HEK293 (cell line): ENCODE measurements around the gene DLG1.

Experiments
- CTCF ChIA-PET: fragments of 350-600 bp; formaldehyde crosslinking; extraction: SDS; loops from one replicate; lab custom pipeline; 2021; ENCODE audit warnings: antibody characterized with exemption; lab: Yijun Ruan, JAX
- POLR2A ChIA-PET: fragments of 300-600 bp; formaldehyde crosslinking; extraction: SDS; loops from one replicate; lab custom pipeline; 2020; ENCODE audit warnings: antibody characterized with exemption, inconsistent platforms; lab: Yijun Ruan, JAX
- H3K27ac ChIP-seq: fragments of 200-500 bp; sonication (Bioruptor generic); 2 replicates; pipeline ENCODE4 v1.5.1; 2014; ENCODE audit warnings: low read depth, low read length, control low read depth, inconsistent platforms; ENCODE audit errors: extremely low read depth
- H3K36me3 ChIP-seq, 2 experiments: fragments of 200-500 bp in 1 of 2; sonication (Bioruptor generic) in 1 of 2; 1 replicate in 1 of 2; 2 replicates in 1 of 2; pipeline ENCODE4 v1.5.1; 2014 to 2017; ENCODE audit warnings: inconsistent platforms in 2 of 2, low read length in 2 of 2; ENCODE audit not compliant: control insufficient read depth in 2 of 2, insufficient read depth in 1 of 2
- H3K4me1 ChIP-seq: fragments of 200-500 bp; sonication (Bioruptor generic); 2 replicates; pipeline ENCODE4 v1.5.1; 2014; ENCODE audit warnings: mild to moderate bottlenecking, low read length, inconsistent platforms; ENCODE audit not compliant: control insufficient read depth, insufficient read depth
- H3K4me3 ChIP-seq: 2 replicates; pipeline ENCODE4 v1.5.1; 2011; ENCODE audit warnings: low read depth, mild to moderate bottlenecking, control low read depth, low read length, moderate library complexity
- H3K9me3 ChIP-seq: fragments of 200-500 bp; sonication (Bioruptor generic); 2 replicates; pipeline ENCODE4 v1.5.1; 2014; ENCODE audit warnings: low read depth, low read length, inconsistent platforms; ENCODE audit not compliant: control insufficient read depth, insufficient read depth
- GLI4 ChIP-seq: fragments of 450-650 bp; formaldehyde crosslinking; IDR thresholded peaks from 2 replicates; pipeline ENCODE4 v1.5.1; 2016; ENCODE audit warnings: missing biosample characterization, missing genetic modification characterization
- HOXA7 ChIP-seq: sonication (generic); formaldehyde crosslinking; IDR thresholded peaks from 2 replicates; pipeline ENCODE4 v1.8.1; 2022; ENCODE audit warnings: missing genetic modification reagents, borderline replicate concordance
- KLF1 ChIP-seq: fragments of 450-650 bp; formaldehyde crosslinking; IDR thresholded peaks from 2 replicates; pipeline ENCODE4 v1.5.1; 2016; ENCODE audit warnings: missing biosample characterization, missing genetic modification characterization
- KLF8 ChIP-seq: fragments of 450-650 bp; formaldehyde crosslinking; IDR thresholded peaks from 2 replicates; pipeline ENCODE4 v1.5.1; 2016; ENCODE audit warnings: missing biosample characterization, missing genetic modification characterization
- KLF9 ChIP-seq: fragments of 450-650 bp; formaldehyde crosslinking; IDR thresholded peaks from 2 replicates; pipeline ENCODE4 v1.5.1; 2016; ENCODE audit warnings: missing biosample characterization, missing genetic modification characterization, low read depth
- MEIS1 ChIP-seq: sonication (generic); formaldehyde crosslinking; IDR thresholded peaks from 2 replicates; pipeline ENCODE4 v1.8.1; 2022; ENCODE audit warnings: missing genetic modification reagents, mild to moderate bottlenecking, borderline replicate concordance
- ZFHX2 ChIP-seq: fragments of 450-650 bp; formaldehyde crosslinking; conservative IDR thresholded peaks from 2 replicates; pipeline ENCODE4 v1.5.1; 2016; ENCODE audit warnings: missing biosample characterization, missing genetic modification characterization
- ZFP3 ChIP-seq: fragments of 450-650 bp; formaldehyde crosslinking; IDR thresholded peaks from 2 replicates; pipeline ENCODE4 v1.5.1; 2016; ENCODE audit warnings: low read depth, missing biosample characterization, missing genetic modification characterization
- ZNF112 ChIP-seq: fragments of 450-650 bp; formaldehyde crosslinking; IDR thresholded peaks from 2 replicates; pipeline ENCODE4 v1.5.0; 2017; ENCODE audit warnings: missing biosample characterization, missing genetic modification characterization
- ZNF133 ChIP-seq: fragments of 450-650 bp; formaldehyde crosslinking; IDR thresholded peaks from 2 replicates; pipeline ENCODE4 v1.5.1; 2016; ENCODE audit warnings: missing biosample characterization, missing genetic modification characterization
- ZNF146 ChIP-seq: fragments of 450-650 bp; formaldehyde crosslinking; IDR thresholded peaks from 2 replicates; pipeline ENCODE4 v1.5.1; 2016; ENCODE audit warnings: missing biosample characterization, missing genetic modification characterization
- ZNF169 ChIP-seq: fragments of 450-650 bp; formaldehyde crosslinking; IDR thresholded peaks from 2 replicates; pipeline ENCODE4 v1.5.1; 2016; ENCODE audit warnings: missing biosample characterization, missing genetic modification characterization
- ZNF473 ChIP-seq: fragments of 450-650 bp; formaldehyde crosslinking; IDR thresholded peaks from 2 replicates; pipeline ENCODE4 v1.5.1; 2017; ENCODE audit warnings: missing biosample characterization, missing genetic modification characterization
- ZNF529 ChIP-seq: fragments of 450-650 bp; formaldehyde crosslinking; IDR thresholded peaks from 2 replicates; pipeline ENCODE4 v1.5.1; 2017; ENCODE audit warnings: missing genetic modification characterization, missing biosample characterization; ENCODE audit not compliant: insufficient replicate concordance
- ZNF530 ChIP-seq: fragments of 450-650 bp; formaldehyde crosslinking; IDR thresholded peaks from 2 replicates; pipeline ENCODE4 v1.5.1; 2016; ENCODE audit warnings: low read depth, missing biosample characterization, missing genetic modification characterization
- ZNF560 ChIP-seq: fragments of 450-650 bp; formaldehyde crosslinking; IDR thresholded peaks from 2 replicates; pipeline ENCODE4 v1.5.1; 2017; ENCODE audit warnings: missing biosample characterization, missing genetic modification characterization, borderline replicate concordance
- ZNF561 ChIP-seq: fragments of 450-650 bp; IDR thresholded peaks from 2 replicates; pipeline ENCODE4 v1.5.1; 2018; ENCODE audit warnings: missing biosample characterization, missing genetic modification characterization, borderline replicate concordance
- ZNF664 ChIP-seq: fragments of 450-650 bp; formaldehyde crosslinking; IDR thresholded peaks from 2 replicates; pipeline ENCODE4 v1.5.1; 2016; ENCODE audit warnings: missing biosample characterization, missing genetic modification characterization
- ZNF777 ChIP-seq: fragments of 450-650 bp; formaldehyde crosslinking; IDR thresholded peaks from 2 replicates; pipeline ENCODE4 v1.5.1; 2017; ENCODE audit warnings: missing biosample characterization, missing genetic modification characterization, borderline replicate concordance
- ZNF830 ChIP-seq: fragments of 450-650 bp; IDR thresholded peaks from 2 replicates; pipeline ENCODE4 v1.5.0; 2018; ENCODE audit warnings: missing biosample characterization, missing genetic modification characterization, low read depth, mild to moderate bottlenecking, moderate library complexity
- ZNF843 ChIP-seq: fragments of 450-650 bp; formaldehyde crosslinking; IDR thresholded peaks from 2 replicates; pipeline ENCODE4 v1.5.1; 2016; ENCODE audit warnings: missing biosample characterization, missing genetic modification characterization
- TF ChIP-seq, protein P1 (sequence below): fragments of 450-650 bp; formaldehyde crosslinking; IDR thresholded peaks from 2 replicates; pipeline ENCODE4 v1.5.1; 2017; ENCODE audit warnings: missing biosample characterization, missing genetic modification characterization
- TF ChIP-seq, protein P2 (sequence below): fragments of 450-650 bp; formaldehyde crosslinking; IDR thresholded peaks from 2 replicates; pipeline ENCODE4 v1.5.1; 2016; ENCODE audit warnings: missing biosample characterization, missing genetic modification characterization
- TF ChIP-seq, protein P3 (sequence below): fragments of 450-650 bp; formaldehyde crosslinking; IDR thresholded peaks from 2 replicates; pipeline ENCODE4 v1.5.1; 2016; ENCODE audit warnings: missing biosample characterization, missing genetic modification characterization
- TF ChIP-seq, protein P4 (sequence below): fragments of 450-650 bp; formaldehyde crosslinking; conservative IDR thresholded peaks from 2 replicates; pipeline ENCODE4 v1.5.1; 2016; ENCODE audit warnings: low read depth, missing biosample characterization, missing genetic modification characterization

The DLG1 gene

DNA sequence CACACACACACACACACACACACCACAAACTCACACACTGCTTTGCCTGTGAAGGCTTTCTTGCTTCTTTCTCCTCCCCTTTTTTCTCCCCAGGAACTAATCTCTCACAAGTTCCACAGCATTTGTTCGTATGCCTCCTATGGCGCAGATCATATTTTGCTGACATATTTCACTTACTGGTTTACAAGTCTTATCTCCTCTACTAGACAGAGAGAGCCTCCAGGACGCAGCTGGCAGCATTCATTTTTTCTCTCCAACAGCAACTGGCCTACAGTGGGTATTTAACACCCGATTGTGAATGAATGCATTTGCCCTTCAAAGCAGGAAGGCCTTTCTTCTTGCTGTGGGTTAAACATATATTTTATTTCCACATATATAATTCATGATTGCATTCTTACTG lies 47.0 kb upstream of the DLG1 start:
- no peak overlapping the region for H3K27ac ChIP-seq
- TF ChIP-seq ZNF560 (tag by site-specific recombination) (no peak), ZNF664 (tag by site-specific recombination) (no peak), ZNF777 (no peak), ZNF561 (tag by site-specific recombination) (no peak), ZFP3 (tag by site-specific recombination) (no peak)
- ChIA-PET CTCF (no interaction called here), POLR2A (no interaction called here)
- H3K9me3 ChIP-seq = no peaks in the 10 kb centered on the region
- H3K4me3 ChIP-seq = no peak overlapping the region
- H3K36me3 ChIP-seq = no peaks in the 10 kb centered on the region
- no peaks in the 10 kb centered on the region for H3K4me1 ChIP-seq

DNA sequence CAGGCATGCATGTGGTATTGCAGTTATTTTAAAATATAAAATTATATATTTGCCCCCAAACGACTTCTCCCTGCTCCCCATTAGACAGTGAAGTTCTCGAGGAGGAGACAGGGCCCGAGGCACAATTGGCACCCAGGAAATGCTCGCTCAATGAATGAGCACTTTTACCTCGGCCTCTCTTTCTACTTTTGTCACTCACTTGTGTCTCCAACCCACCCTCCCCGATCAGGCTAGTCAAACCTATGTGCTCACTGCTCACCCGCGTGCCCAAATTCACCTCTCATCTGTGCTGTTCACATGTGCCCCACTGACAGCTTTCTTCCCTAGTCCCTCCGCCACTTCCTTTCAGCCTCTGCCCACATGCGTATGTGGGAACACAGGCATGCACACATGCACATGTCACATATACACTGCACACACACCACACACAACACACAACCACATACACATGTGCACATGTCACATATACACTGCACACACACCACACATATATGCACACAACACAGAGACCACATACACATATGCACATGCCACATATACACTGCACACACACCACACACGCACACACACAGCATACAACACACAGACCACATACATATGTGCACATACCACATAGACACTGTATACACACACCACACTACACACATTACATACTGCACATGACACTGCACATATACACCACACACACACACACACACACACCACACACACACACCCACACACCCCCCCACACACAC lies 46.3 kb upstream of the DLG1 start:
- Histone ChIP-seq H3K36me3 (no peaks in the 10 kb centered on the region), H3K27ac (no peak overlapping the region), H3K4me1 (no peaks in the 10 kb centered on the region), H3K4me3 (no peak overlapping the region), H3K9me3 (no peaks in the 10 kb centered on the region)
- CTCF ChIA-PET = no interaction called here
- POLR2A ChIA-PET = no interaction called here
- TF ChIP-seq HOXA7 (no peak), ZNF529 (tag by site-specific recombination) (no peak), ZNF146 (tag by site-specific recombination) (no peak), KLF9 (tag by site-specific recombination) (peak; percentile 35; the same call in 1 of the 2 replicates), MEIS1 (CRISPR knock-in tag) (no peak), ZNF530 (tag by site-specific recombination) (no peak), KLF8 (tag by site-specific recombination) (no peak), ZNF133 (tag by site-specific recombination) (no peak), KLF1 (tag by site-specific recombination) (no peak), ZNF664 (tag by site-specific recombination) (no peak), ZNF169 (no peak), ZNF843 (tag by site-specific recombination) (no peak), GLI4 (tag by site-specific recombination) (0 out of 2 replicates have a peak, but pooled peaks have one; percentile 38), ZFHX2 (tag by site-specific recombination) (peak; percentile 64), ZNF112 (tag by site-specific recombination) (no peak), ZNF473 (tag by site-specific recombination) (no peak), ZNF830 (tag by site-specific recombination) (no peak)
- TF ChIP-seq, protein P1, sequence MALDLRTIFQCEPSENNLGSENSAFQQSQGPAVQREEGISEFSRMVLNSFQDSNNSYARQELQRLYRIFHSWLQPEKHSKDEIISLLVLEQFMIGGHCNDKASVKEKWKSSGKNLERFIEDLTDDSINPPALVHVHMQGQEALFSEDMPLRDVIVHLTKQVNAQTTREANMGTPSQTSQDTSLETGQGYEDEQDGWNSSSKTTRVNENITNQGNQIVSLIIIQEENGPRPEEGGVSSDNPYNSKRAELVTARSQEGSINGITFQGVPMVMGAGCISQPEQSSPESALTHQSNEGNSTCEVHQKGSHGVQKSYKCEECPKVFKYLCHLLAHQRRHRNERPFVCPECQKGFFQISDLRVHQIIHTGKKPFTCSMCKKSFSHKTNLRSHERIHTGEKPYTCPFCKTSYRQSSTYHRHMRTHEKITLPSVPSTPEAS (tag by site-specific recombination) = 0 out of 2 replicates have a peak, but pooled peaks have one; percentile 30
- TF ChIP-seq, protein P2, sequence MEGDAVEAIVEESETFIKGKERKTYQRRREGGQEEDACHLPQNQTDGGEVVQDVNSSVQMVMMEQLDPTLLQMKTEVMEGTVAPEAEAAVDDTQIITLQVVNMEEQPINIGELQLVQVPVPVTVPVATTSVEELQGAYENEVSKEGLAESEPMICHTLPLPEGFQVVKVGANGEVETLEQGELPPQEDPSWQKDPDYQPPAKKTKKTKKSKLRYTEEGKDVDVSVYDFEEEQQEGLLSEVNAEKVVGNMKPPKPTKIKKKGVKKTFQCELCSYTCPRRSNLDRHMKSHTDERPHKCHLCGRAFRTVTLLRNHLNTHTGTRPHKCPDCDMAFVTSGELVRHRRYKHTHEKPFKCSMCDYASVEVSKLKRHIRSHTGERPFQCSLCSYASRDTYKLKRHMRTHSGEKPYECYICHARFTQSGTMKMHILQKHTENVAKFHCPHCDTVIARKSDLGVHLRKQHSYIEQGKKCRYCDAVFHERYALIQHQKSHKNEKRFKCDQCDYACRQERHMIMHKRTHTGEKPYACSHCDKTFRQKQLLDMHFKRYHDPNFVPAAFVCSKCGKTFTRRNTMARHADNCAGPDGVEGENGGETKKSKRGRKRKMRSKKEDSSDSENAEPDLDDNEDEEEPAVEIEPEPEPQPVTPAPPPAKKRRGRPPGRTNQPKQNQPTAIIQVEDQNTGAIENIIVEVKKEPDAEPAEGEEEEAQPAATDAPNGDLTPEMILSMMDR (tag by site-specific recombination) = no peak
- TF ChIP-seq, protein P3, sequence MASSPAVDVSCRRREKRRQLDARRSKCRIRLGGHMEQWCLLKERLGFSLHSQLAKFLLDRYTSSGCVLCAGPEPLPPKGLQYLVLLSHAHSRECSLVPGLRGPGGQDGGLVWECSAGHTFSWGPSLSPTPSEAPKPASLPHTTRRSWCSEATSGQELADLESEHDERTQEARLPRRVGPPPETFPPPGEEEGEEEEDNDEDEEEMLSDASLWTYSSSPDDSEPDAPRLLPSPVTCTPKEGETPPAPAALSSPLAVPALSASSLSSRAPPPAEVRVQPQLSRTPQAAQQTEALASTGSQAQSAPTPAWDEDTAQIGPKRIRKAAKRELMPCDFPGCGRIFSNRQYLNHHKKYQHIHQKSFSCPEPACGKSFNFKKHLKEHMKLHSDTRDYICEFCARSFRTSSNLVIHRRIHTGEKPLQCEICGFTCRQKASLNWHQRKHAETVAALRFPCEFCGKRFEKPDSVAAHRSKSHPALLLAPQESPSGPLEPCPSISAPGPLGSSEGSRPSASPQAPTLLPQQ (tag by site-specific recombination) = no peak
- TF ChIP-seq, protein P4, sequence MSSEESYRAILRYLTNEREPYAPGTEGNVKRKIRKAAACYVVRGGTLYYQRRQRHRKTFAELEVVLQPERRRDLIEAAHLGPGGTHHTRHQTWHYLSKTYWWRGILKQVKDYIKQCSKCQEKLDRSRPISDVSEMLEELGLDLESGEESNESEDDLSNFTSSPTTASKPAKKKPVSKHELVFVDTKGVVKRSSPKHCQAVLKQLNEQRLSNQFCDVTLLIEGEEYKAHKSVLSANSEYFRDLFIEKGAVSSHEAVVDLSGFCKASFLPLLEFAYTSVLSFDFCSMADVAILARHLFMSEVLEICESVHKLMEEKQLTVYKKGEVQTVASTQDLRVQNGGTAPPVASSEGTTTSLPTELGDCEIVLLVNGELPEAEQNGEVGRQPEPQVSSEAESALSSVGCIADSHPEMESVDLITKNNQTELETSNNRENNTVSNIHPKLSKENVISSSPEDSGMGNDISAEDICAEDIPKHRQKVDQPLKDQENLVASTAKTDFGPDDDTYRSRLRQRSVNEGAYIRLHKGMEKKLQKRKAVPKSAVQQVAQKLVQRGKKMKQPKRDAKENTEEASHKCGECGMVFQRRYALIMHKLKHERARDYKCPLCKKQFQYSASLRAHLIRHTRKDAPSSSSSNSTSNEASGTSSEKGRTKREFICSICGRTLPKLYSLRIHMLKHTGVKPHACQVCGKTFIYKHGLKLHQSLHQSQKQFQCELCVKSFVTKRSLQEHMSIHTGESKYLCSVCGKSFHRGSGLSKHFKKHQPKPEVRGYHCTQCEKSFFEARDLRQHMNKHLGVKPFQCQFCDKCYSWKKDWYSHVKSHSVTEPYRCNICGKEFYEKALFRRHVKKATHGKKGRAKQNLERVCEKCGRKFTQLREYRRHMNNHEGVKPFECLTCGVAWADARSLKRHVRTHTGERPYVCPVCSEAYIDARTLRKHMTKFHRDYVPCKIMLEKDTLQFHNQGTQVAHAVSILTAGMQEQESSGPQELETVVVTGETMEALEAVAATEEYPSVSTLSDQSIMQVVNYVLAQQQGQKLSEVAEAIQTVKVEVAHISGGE (tag by site-specific recombination) = no peak
